Anterior cingulate cortex (tissue), 58 donors: Measurements from ENCODE around the gene ATG16L2.

Source experiments
- DNase-seq, 58 donors: peaks; one replicate each; lab custom pipeline; 2025; lab: John Stamatoyannopoulos, UW

Gene ATG16L2

GRCh38 chr11:72869831-72870230, 55.6 kb downstream of the ATG16L2 start:
- no peak for DNase-seq

GRCh38 chr11:72871119-72871518, 56.9 kb downstream of the ATG16L2 start:
- DNase-seq, result no peak

GRCh38 chr11:72872012-72872411, 57.8 kb downstream of the ATG16L2 start:
- DNase-seq, result no peak

- no peak for DNase-seq
Observed at GRCh38 chr11:72875736-72876135, 61.5 kb downstream of the ATG16L2 start.

GRCh38 chr11:72876147-72876546, 61.9 kb downstream of the ATG16L2 start:
- DNase-seq, result no peak
